ENCODE measurements around the gene HIGD1B. TPM values are rescaled to one million over a fixed set of nuclear protein-coding genes. Genes with fewer than 3 reads are reported as not detected.

Gene HIGD1B
- total and polyA plus RNA-seq, 2 of the 13 experiments (the other 11 are each of a cell fraction or from before 2014, with no cell fraction given) = not detected

DNA sequence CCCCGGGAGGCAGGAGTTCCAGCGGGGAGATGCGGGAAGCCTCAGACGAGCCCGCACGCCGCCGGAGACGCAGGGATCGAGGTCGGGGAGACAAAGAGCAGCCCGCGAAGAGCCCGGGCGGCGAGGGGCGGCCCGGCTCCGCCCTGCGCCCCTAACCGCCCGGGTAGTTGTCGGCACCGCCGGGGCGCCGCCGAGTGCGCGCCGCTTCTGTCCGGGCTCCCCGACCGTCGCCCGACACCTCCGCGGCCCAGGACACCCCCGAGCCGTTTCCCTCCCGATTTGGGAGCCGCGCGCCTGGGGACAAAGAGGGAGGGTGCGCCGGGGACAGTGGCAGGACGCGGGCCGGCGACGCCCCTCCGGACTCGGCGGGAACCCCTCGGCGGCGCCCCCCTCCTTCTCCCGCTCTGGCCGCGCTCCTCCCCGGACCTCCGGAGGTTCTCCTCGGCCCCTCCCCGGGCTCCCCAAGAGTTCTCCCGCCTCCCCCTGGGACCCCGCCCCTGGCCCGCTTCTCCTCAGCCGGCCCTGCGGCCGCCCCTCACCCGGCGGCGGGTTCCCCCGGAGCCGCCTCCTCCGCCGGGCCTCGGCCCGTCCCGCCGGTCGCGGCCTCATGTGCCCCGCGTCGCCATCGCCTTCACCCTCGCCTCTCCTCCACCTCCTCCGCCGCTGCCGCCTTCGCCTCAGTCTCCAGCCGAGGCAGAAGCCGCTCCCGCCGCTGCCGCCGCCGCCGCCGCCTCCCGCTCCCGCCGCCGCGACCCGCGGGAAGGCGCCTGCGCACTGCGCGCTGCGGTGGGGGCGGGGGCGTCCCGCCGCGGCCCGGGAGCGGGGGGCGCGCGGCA lies 17.9 kb upstream of the HIGD1B start, which contains the start of gene GJC1 (continued):
- TF ChIP-seq, protein P1, sequence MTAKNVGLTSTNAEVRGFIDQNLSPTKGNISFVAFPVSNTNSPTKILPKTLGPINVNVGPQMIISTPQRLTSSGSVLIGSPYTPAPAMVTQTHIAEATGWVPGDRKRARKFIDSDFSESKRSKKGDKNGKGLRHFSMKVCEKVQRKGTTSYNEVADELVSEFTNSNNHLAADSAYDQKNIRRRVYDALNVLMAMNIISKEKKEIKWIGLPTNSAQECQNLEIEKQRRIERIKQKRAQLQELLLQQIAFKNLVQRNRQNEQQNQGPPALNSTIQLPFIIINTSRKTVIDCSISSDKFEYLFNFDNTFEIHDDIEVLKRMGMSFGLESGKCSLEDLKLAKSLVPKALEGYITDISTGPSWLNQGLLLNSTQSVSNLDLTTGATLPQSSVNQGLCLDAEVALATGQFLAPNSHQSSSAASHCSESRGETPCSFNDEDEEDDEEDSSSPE (CRISPR knock-in tag; IDR thresholded peaks at IDR 0.05) = 0 out of 2 replicates have a peak, but pooled peaks have one; percentile 26
- TF ChIP-seq ZNF329 (CRISPR knock-in tag; IDR thresholded peaks at IDR 0.05; ENCODE audit: low read depth) = no peak
- TF ChIP-seq, protein P2, sequence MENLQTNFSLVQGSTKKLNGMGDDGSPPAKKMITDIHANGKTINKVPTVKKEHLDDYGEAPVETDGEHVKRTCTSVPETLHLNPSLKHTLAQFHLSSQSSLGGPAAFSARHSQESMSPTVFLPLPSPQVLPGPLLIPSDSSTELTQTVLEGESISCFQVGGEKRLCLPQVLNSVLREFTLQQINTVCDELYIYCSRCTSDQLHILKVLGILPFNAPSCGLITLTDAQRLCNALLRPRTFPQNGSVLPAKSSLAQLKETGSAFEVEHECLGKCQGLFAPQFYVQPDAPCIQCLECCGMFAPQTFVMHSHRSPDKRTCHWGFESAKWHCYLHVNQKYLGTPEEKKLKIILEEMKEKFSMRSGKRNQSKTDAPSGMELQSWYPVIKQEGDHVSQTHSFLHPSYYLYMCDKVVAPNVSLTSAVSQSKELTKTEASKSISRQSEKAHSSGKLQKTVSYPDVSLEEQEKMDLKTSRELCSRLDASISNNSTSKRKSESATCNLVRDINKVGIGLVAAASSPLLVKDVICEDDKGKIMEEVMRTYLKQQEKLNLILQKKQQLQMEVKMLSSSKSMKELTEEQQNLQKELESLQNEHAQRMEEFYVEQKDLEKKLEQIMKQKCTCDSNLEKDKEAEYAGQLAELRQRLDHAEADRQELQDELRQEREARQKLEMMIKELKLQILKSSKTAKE (CRISPR knock-in tag; IDR thresholded peaks at IDR 0.05; ENCODE audit: borderline replicate concordance) = no peak
- TF ChIP-seq ZNF605 (CRISPR knock-in tag; IDR thresholded peaks at IDR 0.05) = no peak
- TF ChIP-seq, protein P3, sequence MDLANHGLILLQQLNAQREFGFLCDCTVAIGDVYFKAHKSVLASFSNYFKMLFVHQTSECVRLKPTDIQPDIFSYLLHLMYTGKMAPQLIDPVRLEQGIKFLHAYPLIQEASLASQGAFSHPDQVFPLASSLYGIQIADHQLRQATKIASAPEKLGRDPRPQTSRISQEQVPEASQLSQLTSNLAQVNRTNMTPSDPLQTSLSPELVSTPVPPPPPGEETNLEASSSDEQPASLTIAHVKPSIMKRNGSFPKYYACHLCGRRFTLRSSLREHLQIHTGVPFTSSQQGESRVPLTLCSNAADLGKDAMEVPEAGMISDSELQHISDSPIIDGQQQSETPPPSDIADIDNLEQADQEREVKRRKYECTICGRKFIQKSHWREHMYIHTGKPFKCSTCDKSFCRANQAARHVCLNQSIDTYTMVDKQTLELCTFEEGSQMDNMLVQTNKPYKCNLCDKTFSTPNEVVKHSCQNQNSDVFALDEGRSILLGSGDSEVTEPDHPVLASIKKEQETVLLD (CRISPR knock-in tag; IDR thresholded peaks at IDR 0.05; ENCODE audit: low read depth) = peak; percentile 44; the same call in 1 of the 2 replicates
- TF ChIP-seq, protein P4, sequence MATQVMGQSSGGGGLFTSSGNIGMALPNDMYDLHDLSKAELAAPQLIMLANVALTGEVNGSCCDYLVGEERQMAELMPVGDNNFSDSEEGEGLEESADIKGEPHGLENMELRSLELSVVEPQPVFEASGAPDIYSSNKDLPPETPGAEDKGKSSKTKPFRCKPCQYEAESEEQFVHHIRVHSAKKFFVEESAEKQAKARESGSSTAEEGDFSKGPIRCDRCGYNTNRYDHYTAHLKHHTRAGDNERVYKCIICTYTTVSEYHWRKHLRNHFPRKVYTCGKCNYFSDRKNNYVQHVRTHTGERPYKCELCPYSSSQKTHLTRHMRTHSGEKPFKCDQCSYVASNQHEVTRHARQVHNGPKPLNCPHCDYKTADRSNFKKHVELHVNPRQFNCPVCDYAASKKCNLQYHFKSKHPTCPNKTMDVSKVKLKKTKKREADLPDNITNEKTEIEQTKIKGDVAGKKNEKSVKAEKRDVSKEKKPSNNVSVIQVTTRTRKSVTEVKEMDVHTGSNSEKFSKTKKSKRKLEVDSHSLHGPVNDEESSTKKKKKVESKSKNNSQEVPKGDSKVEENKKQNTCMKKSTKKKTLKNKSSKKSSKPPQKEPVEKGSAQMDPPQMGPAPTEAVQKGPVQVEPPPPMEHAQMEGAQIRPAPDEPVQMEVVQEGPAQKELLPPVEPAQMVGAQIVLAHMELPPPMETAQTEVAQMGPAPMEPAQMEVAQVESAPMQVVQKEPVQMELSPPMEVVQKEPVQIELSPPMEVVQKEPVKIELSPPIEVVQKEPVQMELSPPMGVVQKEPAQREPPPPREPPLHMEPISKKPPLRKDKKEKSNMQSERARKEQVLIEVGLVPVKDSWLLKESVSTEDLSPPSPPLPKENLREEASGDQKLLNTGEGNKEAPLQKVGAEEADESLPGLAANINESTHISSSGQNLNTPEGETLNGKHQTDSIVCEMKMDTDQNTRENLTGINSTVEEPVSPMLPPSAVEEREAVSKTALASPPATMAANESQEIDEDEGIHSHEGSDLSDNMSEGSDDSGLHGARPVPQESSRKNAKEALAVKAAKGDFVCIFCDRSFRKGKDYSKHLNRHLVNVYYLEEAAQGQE (IDR thresholded peaks at IDR 0.05; ENCODE audit: borderline replicate concordance in 1 of 2, low read depth in 1 of 2, low read length in 2 of 2) = no peak
- TF ChIP-seq NKX3-1 (CRISPR knock-in tag; IDR thresholded peaks at IDR 0.05) = no peak
- 0 out of 2 replicates have a peak, but pooled peaks have one; percentile 6 for TF ChIP-seq PHF8 (CRISPR knock-in tag; IDR thresholded peaks at IDR 0.05)
- TF ChIP-seq, protein P5, sequence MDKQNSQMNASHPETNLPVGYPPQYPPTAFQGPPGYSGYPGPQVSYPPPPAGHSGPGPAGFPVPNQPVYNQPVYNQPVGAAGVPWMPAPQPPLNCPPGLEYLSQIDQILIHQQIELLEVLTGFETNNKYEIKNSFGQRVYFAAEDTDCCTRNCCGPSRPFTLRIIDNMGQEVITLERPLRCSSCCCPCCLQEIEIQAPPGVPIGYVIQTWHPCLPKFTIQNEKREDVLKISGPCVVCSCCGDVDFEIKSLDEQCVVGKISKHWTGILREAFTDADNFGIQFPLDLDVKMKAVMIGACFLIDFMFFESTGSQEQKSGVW (CRISPR knock-in tag; IDR thresholded peaks at IDR 0.05; ENCODE audit: borderline replicate concordance) = no peak
- TF ChIP-seq MAF1 (CRISPR knock-in tag; IDR thresholded peaks at IDR 0.05; ENCODE audit: borderline replicate concordance) = no peak
- no peak for TF ChIP-seq ZNF788 (CRISPR knock-in tag; IDR thresholded peaks at IDR 0.05; ENCODE audit: borderline replicate concordance)
- TF ChIP-seq, protein P6, sequence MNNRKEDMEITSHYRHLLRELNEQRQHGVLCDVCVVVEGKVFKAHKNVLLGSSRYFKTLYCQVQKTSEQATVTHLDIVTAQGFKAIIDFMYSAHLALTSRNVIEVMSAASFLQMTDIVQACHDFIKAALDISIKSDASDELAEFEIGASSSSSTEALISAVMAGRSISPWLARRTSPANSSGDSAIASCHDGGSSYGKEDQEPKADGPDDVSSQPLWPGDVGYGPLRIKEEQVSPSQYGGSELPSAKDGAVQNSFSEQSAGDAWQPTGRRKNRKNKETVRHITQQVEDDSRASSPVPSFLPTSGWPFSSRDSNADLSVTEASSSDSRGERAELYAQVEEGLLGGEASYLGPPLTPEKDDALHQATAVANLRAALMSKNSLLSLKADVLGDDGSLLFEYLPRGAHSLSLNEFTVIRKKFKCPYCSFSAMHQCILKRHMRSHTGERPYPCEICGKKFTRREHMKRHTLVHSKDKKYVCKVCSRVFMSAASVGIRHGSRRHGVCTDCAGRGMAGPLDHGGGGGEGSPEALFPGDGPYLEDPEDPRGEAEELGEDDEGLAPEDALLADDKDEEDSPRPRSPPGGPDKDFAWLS (CRISPR knock-in tag; IDR thresholded peaks at IDR 0.05; ENCODE audit: borderline replicate concordance) = no peak
- 0 out of 2 replicates have a peak, but pooled peaks have one; percentile 23 for TF ChIP-seq ZNF431 (CRISPR knock-in tag; IDR thresholded peaks at IDR 0.05; ENCODE audit: borderline replicate concordance, low read depth)
- TF ChIP-seq, protein P7, sequence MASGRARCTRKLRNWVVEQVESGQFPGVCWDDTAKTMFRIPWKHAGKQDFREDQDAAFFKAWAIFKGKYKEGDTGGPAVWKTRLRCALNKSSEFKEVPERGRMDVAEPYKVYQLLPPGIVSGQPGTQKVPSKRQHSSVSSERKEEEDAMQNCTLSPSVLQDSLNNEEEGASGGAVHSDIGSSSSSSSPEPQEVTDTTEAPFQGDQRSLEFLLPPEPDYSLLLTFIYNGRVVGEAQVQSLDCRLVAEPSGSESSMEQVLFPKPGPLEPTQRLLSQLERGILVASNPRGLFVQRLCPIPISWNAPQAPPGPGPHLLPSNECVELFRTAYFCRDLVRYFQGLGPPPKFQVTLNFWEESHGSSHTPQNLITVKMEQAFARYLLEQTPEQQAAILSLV (CRISPR knock-in tag; IDR thresholded peaks at IDR 0.05; ENCODE audit: borderline replicate concordance) = no peak

All from HepG2 (cell line).